Measurements from ENCODE around the gene ENHO. TPM values are rescaled to one million over a fixed set of nuclear protein-coding genes. Genes with fewer than 3 reads are reported as not detected.

The ENHO gene
- total RNA-seq, 4 donors from 2014 or later = not detected

DNA sequence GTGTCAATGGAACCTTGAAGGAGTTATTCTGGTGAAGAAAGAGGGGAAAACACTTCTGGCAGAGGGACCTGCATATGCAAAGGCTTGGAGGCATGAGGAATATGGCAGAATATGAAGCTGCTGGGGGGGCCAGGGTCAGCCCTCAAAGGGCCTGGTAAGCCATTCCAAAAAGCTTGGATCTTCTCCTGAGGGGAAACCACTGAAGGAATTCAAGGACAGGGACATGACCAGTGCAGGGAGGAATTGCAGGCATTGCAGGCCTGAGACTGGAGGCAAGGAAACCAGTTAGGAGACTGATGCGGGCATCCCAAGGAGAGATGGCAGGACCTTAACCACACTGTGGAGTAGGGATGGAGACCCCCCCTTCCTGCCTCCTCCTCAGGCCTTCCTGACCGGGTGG lies 21.4 kb downstream of the ENHO start:
- WGBS, 2 donors = 63 to 81% methylated on average over 2 of the region's 2 CpGs
- Histone ChIP-seq H3K4me3 (replicated peaks in 1 of 3) (no peak overlapping the region), H3K9me3 (no peaks in the 10 kb centered on the region), H3K4me1 (peaks cover 9 to 14% of the 10 kb centered on the region in 2 donors), H3K27me3 (no peaks in the 10 kb centered on the region), H3K27ac (no peak overlapping the region), H3K36me3 (no peaks in the 10 kb centered on the region)
- intact Hi-C loops (cut with DNase I) = loop anchor here (2.0 to 10.0 kb wide), 3 partner anchors 64 to 167 kb away; no protein-coding TSS in a partner anchor
- DNase-seq = no peak
- TF ChIP-seq POLR2A (IDR thresholded peaks at IDR 0.05) (no peak), CTCF (IDR thresholded peaks at IDR 0.05) (no peak)

GRCh38 chr9:34500623-34501267 lies 22.0 kb downstream of the ENHO start:
- H3K9me3 ChIP-seq = no peaks in the 10 kb centered on the region
- no peaks in the 10 kb centered on the region for H3K36me3 ChIP-seq
- H3K27ac ChIP-seq = no peak overlapping the region
- DNase-seq = peak; percentile 52 to 59
- H3K4me1 ChIP-seq = peaks cover 9 to 14% of the 10 kb centered on the region in 2 donors
- intact Hi-C loops (cut with DNase I) = loop anchor here (2.0 to 10.0 kb wide), 3 partner anchors 63 to 166 kb away; no protein-coding TSS in a partner anchor
- peak; percentile 84 to 98 (median 90) for TF ChIP-seq CTCF (IDR thresholded peaks at IDR 0.05)
- TF ChIP-seq POLR2A (IDR thresholded peaks at IDR 0.05) = no peak
- no peak overlapping the region for H3K4me3 ChIP-seq (replicated peaks in 1 of 3)
- WGBS, 2 donors = 0 to 2% methylated on average over 2 to 6 of the region's 6 CpGs
- no peaks in the 10 kb centered on the region for H3K27me3 ChIP-seq

- no peak overlapping the region for H3K4me3 ChIP-seq (replicated peaks in 1 of 3)
- no peak overlapping the region for H3K27ac ChIP-seq
- WGBS, 2 donors = 74 to 83% methylated on average over 2 of the region's 2 CpGs
- H3K27me3 ChIP-seq = no peaks in the 10 kb centered on the region
- H3K4me1 ChIP-seq = peaks cover 9 to 14% of the 10 kb centered on the region in 2 donors
- no peak for DNase-seq
- no peaks in the 10 kb centered on the region for H3K9me3 ChIP-seq
- no peaks in the 10 kb centered on the region for H3K36me3 ChIP-seq
- no peak for TF ChIP-seq POLR2A (IDR thresholded peaks at IDR 0.05)
- TF ChIP-seq CTCF (IDR thresholded peaks at IDR 0.05) = no peak
- intact Hi-C loops (cut with DNase I) = no loop called here
Observed at GRCh38 chr9:34499076-34499475, 23.7 kb downstream of the ENHO start.

- Histone ChIP-seq H3K27ac (no peak overlapping the region), H3K36me3 (no peaks in the 10 kb centered on the region), H3K27me3 (no peaks in the 10 kb centered on the region), H3K9me3 (no peaks in the 10 kb centered on the region), H3K4me3 (replicated peaks in 1 of 3) (no peak overlapping the region), H3K4me1 (peaks cover 9 to 14% of the 10 kb centered on the region in 2 donors)
- intact Hi-C loops (cut with DNase I) = no loop called here
- DNase-seq = no peak
- TF ChIP-seq POLR2A (IDR thresholded peaks at IDR 0.05) (no peak), CTCF (IDR thresholded peaks at IDR 0.05) (no peak)
- 35 to 38% methylated on average over 3 of the region's 3 CpGs for WGBS, 2 donors
Observed at GRCh38 chr9:34498553-34498952, 24.2 kb downstream of the ENHO start.

GRCh38 chr9:34496149-34496712 lies 26.6 kb downstream of the ENHO start:
- H3K9me3 ChIP-seq = no peaks in the 10 kb centered on the region
- WGBS, 2 donors = 81 to 90% methylated on average over 6 of the region's 6 CpGs
- no peaks in the 10 kb centered on the region for H3K4me1 ChIP-seq
- H3K36me3 ChIP-seq = no peaks in the 10 kb centered on the region
- no peak for TF ChIP-seq CTCF (IDR thresholded peaks at IDR 0.05)
- no peak for TF ChIP-seq POLR2A (IDR thresholded peaks at IDR 0.05)
- DNase-seq = no peak
- intact Hi-C loops (cut with DNase I) = no loop called here
- H3K27me3 ChIP-seq = no peaks in the 10 kb centered on the region
- no peak overlapping the region for H3K4me3 ChIP-seq (replicated peaks in 1 of 3)
- H3K27ac ChIP-seq = no peak overlapping the region

All from thyroid gland (tissue), 4 donors.